ENCODE measurements around the gene ZDHHC3. TPM values are rescaled to one million over a fixed set of nuclear protein-coding genes. Genes with fewer than 3 reads are reported as not detected.

The ZDHHC3 gene
- total RNA-seq, 2 donors from 2014 or later, result 64.6 to 91.7 TPM

GRCh38 chr3:45002720-45003119 lies 26.7 kb upstream of the ZDHHC3 start:
- Histone ChIP-seq H3K27ac (no peak overlapping the region), H3K27me3 (replicated peaks; ENCODE audit: insufficient read depth) (no peaks in the 10 kb centered on the region), H3K4me1 (replicated peaks) (no peaks in the 10 kb centered on the region), H3K4me3 (no peak overlapping the region), H3K36me3 (no peaks in the 10 kb centered on the region), H3K9me3 (no peaks in the 10 kb centered on the region)
- no peak for DNase-seq (ENCODE audit: low spot score)
- intact Hi-C loops (cut with DNase I), result no loop called here
- TF ChIP-seq POLR2A (IDR thresholded peaks at IDR 0.05) (no peak), POLR2AphosphoS5 (IDR thresholded peaks at IDR 0.05) (no peak), CTCF (IDR thresholded peaks at IDR 0.05) (no peak)
- 83% methylated on average over 3 of the region's 3 CpGs for WGBS

- intact Hi-C loops (cut with DNase I), result no loop called here
- H3K36me3 ChIP-seq, result no peaks in the 10 kb centered on the region
- H3K27ac ChIP-seq, result no peak overlapping the region
- WGBS, result 60% methylated on average over 2 of the region's 2 CpGs
- no peak for DNase-seq (ENCODE audit: low spot score)
- no peaks in the 10 kb centered on the region for H3K27me3 ChIP-seq (replicated peaks; ENCODE audit: insufficient read depth)
- H3K4me3 ChIP-seq, result no peak overlapping the region
- no peaks in the 10 kb centered on the region for H3K9me3 ChIP-seq
- no peak for TF ChIP-seq POLR2AphosphoS5 (IDR thresholded peaks at IDR 0.05)
- no peak for TF ChIP-seq POLR2A (IDR thresholded peaks at IDR 0.05)
- TF ChIP-seq CTCF (IDR thresholded peaks at IDR 0.05), result no peak
- H3K4me1 ChIP-seq (replicated peaks), result no peaks in the 10 kb centered on the region
Measured at GRCh38 chr3:45002139-45002660, 26.2 kb upstream of the ZDHHC3 start.

- no peak overlapping the region for H3K27ac ChIP-seq
- 96% methylated on average over 3 of the region's 3 CpGs for WGBS
- no peaks in the 10 kb centered on the region for H3K27me3 ChIP-seq (replicated peaks; ENCODE audit: insufficient read depth)
- H3K36me3 ChIP-seq, result no peaks in the 10 kb centered on the region
- no peaks in the 10 kb centered on the region for H3K4me1 ChIP-seq (replicated peaks)
- no peak overlapping the region for H3K4me3 ChIP-seq
- intact Hi-C loops (cut with DNase I), result no loop called here
- DNase-seq (ENCODE audit: low spot score), result no peak
- H3K9me3 ChIP-seq, result no peaks in the 10 kb centered on the region
- TF ChIP-seq POLR2AphosphoS5 (IDR thresholded peaks at IDR 0.05), result no peak
- TF ChIP-seq CTCF (IDR thresholded peaks at IDR 0.05), result no peak
- TF ChIP-seq POLR2A (IDR thresholded peaks at IDR 0.05), result no peak
Measured at GRCh38 chr3:45001738-45002137, 25.8 kb upstream of the ZDHHC3 start.

- Histone ChIP-seq H3K36me3 (no peaks in the 10 kb centered on the region), H3K27me3 (replicated peaks; ENCODE audit: insufficient read depth) (no peaks in the 10 kb centered on the region), H3K9me3 (no peaks in the 10 kb centered on the region), H3K4me1 (replicated peaks) (no peaks in the 10 kb centered on the region), H3K4me3 (no peak overlapping the region), H3K27ac (no peak overlapping the region)
- no peak for DNase-seq (ENCODE audit: low spot score)
- intact Hi-C loops (cut with DNase I), result no loop called here
- WGBS, result 98% methylated on average over 4 of the region's 4 CpGs
- TF ChIP-seq CTCF (IDR thresholded peaks at IDR 0.05) (no peak), POLR2AphosphoS5 (IDR thresholded peaks at IDR 0.05) (no peak), POLR2A (IDR thresholded peaks at IDR 0.05) (no peak)
Measured at GRCh38 chr3:45000823-45001222, 24.8 kb upstream of the ZDHHC3 start.

- Histone ChIP-seq H3K9me3 (no peaks in the 10 kb centered on the region), H3K4me1 (replicated peaks) (no peaks in the 10 kb centered on the region), H3K4me3 (no peak overlapping the region), H3K27ac (no peak overlapping the region), H3K27me3 (replicated peaks; ENCODE audit: insufficient read depth) (no peaks in the 10 kb centered on the region), H3K36me3 (no peaks in the 10 kb centered on the region)
- intact Hi-C loops (cut with DNase I), result no loop called here
- TF ChIP-seq CTCF (IDR thresholded peaks at IDR 0.05) (no peak), POLR2AphosphoS5 (IDR thresholded peaks at IDR 0.05) (peak; percentile 56)
- 32% methylated on average over 2 of the region's 2 CpGs for WGBS
- DNase-seq (ENCODE audit: low spot score), result peak; percentile 81
Measured at GRCh38 chr3:44999782-45000181, 23.8 kb upstream of the ZDHHC3 start.
